Amniotic stem cell (primary cell): ENCODE results near the gene UBE2Q1.

Experiments used
- DNase-seq: peaks from one replicate; lab custom pipeline; 2025; lab: John Stamatoyannopoulos, UW

Gene UBE2Q1

DNA sequence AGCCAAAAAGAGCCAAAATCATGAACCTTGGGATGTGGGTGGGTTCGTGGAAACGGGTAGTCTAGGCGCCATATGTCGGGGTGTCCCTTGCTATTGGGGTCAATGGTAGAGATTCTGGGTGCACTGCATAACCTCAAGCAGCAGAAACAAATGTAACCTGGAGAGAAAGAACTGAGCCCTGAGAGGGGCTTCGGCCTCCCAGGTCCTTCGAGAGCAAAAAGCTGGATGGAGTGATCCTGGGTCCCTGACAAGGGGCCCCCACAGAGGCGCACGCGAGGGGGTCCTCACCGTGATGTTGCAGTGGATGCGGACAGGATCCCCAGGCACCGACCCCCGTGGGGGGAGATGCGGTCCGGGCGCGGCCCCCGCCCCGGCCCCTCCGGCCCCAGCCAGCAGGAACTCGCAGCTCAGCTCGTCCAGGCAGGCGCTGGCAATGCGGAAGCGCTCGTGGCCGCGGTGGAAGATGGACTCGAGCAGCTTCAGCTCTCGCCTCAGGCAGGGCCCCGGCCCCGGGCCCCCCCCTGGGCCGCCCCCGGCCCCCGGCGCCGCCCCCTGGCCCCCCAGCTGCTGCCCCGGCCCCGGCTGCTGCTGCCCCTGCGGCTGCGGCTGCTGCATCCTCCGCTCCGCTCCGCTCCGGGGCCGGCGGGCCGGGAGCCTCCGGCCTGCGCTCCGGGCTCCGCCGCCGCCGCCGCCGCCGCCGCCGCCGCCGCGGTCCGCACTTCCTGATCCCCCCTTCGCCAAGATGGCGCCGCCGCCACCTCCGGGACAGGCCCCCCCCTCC, at the start of gene UBE2Q1:
Gene UBE2Q1, minus strand, starts transcription at position 724 of the 781 bp plus-strand sequence. Its CDS starts 109 bp downstream, at position 615.
- no peak for DNase-seq

DNA sequence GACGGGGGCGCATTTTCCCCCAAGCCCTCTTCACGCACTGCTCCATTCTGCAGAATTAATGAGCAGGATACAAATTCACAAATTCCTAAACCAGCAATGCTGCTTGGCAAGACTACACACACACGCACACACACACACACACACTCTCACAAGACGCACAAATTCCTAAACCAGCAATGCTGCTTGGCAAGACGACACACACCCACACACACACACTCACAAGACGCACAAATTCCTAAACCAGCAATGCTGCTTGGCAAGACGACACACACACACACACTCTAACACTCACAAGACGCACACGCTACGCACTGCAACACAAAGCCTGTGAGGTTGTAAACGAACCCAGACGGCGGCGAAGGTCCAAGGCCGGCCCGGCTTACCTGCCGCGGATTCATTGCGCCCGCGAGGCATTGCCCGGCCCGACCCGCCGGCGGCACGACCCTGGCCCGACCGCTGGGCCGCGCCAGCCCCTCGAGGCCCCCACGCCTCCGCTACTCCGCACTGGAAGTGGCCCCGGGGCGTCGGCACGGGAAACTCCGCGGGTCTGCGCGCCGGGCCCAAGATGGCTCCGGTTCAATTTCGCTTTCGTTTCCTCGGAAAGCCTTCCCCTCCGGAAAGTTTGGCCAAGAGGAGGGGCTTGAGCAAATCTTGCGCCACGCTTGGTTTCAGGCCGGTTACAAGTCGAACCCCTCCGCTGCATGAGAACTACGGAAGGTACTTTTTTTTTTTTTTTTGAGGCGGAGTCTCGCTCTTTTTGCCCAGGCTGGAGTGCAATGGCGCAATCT, 49.3 kb upstream of the UBE2Q1 start, which contains the start of gene ADAR:
Gene ADAR, minus strand, starts transcription at position 578 of the 788 bp plus-strand sequence. Its CDS starts 180 bp downstream, at position 398.
- peak; percentile 92 for DNase-seq

DNA sequence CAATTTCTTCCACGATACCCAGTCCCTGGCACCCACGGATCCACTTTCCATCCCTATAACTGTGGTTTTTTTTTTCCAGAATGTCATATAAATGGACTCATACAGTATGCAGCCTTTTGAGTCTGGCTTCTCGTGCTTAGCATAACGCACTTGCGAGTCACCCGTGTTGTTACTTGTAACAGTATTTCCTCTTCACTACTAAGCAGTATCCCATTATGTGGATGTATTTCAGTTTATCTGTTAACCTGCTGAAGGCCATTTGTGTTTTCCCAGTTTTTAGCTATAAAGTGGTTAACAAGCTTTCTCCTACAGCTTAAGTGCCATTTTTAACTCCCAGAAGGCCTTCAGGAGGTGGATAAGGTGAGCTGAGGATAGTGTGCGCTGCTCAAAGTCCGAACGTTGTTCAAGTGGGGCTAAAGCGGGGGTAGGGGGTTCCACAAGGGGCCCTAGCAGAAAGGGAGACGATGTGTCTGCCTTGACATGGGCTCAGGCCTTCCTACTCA, 48.7 kb upstream of the UBE2Q1 start:
- no peak for DNase-seq

DNA sequence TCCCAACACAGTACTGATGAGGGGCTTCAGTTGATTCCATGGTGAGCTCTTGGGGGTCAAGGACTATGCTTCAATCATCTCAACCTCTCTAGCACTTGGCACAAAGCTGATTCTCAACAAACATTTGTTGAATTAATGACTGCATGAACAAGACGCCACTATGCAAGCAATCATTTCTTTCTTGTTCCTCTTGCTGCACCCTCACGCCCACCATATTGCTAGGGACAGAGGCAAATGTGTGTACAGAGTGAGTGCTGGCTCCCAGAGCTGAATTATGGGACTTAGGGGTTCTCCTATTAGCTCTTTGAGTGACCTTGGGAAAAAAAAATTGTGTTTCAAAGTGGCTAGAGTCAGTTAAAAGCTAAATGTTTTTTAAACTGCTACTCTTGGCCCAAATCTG, 47.1 kb upstream of the UBE2Q1 start:
- DNase-seq, result no peak

DNA sequence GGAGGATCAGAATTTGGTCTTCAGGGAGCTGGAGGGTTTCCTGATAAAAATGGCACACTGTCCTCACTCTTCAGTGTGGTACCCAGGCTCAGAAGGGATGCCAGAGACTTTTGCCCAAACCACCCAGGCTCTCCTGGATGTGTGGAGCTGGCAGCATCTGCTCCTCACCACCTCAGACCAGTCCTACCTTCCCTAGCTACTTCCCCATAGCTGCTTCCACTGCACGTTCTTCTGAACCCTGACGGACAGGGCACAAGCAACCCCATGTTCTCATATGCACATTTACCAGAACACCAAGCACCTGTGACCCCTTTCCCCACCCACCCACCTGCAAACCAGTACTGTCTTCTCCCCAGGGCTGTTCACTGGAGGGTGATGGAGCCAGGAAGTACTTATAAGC, 44.9 kb upstream of the UBE2Q1 start:
- DNase-seq, result no peak

DNA sequence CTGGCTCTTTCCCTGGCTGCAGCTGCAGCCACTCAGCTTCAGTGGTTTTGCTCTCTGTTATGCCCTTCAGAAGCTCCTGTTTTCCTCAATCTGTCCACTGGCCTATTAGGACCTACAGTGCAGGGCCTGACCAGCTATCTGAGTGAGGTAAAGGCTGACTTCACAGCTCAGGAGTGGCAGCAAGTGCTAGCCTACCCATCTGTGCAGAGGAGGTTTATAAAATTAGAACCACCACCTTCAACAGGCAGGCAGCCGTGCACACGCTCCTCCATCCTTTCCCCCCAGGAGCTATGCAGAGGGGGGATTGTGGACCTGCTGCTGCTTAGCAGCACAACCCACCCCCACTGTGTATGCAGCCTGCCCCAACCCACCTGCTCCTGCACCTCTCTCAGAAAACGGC, 41.2 kb upstream of the UBE2Q1 start:
- no peak for DNase-seq

DNA sequence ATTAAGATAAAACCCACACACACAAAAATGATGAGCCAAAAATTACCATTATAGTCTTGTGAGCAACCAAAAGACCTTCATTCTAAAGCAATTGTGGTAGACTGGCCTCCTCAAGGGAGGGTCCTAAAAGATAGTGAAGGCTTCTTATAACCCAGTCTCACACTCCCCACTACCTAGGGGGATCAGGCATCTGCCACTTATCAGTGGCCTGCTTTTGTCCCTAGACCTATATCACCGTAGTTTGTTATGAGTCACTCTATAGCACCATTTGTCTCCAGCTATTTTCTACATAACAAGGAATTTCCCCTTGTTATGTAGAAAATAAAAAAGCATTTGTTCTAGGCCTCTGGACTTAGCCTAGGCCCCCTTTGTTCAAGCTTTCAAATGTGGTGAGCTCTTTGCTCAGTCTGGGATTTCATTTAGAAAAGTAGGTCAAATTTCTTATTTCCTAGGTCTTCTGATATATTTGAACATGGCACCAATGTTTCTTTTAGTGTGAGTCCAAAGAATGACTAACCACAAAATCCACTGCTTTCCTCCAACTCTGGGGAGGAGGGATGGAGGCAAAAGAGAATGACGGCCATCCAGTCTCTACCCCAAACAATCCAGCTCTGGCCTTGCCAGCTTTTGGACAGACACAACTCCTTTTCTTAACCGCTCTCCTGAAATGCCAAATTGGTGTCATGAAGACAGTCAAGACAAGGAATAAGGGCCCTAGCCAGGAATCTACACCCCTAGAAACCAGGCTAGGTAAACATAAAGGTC, 40.6 kb upstream of the UBE2Q1 start:
- no peak for DNase-seq

DNA sequence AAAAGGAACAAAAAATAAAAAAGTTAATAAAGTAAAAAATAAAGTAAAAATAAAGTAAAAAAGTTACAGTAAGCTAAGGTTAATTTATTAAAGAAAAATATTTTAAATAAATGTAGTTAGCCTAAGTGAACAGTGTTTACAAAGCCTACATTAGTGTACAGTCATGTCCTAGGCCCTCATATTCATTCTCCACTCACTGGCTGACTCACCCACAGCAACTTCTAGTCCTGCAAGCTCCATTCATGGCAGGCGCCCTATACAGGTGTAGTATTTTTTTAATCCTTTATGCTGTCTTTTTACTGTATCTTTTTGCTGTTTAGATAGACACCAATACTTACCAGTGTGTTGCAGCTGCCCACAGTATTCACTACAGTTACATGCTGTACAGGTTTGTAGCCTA, 37.2 kb upstream of the UBE2Q1 start:
- DNase-seq, result no peak

DNA sequence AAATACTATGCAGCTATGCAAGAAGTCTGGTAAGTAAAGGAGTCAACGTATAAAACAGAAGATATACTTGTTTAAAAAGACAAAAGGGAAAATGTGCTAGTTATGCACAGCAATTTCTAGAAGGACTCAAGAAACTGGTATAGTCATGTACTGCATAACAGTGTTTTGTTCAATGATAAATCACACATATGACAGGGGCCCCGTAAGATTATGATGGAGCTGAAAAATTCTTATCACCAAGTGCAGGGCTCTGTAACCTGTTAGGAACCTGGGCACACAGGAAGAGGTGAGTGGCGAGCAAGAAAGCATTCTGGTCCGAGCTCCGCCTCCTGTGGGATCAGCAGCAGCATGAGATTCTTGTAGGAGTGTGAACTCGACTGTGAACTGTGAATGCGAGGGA, 36.3 kb upstream of the UBE2Q1 start:
- DNase-seq, result no peak

DNA sequence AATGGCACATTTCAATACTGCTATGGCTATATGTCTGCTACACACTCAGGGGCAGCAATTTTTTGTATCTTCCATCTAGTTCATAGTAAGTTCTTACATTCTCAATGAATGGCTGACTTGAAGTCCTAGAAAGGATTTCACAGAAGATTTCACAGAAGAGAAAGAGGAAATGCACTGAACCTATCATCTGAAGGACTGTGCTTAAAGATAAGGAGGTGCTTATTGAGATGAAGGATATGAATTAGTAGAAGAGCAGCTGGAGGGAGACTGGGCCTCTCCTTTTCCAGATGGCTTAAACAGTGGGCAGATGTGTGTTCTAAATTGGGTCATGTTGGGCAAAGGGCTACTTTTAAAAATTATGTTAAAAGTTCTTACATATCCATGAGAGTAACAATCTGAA, 34.9 kb upstream of the UBE2Q1 start:
- DNase-seq, result no peak

DNA sequence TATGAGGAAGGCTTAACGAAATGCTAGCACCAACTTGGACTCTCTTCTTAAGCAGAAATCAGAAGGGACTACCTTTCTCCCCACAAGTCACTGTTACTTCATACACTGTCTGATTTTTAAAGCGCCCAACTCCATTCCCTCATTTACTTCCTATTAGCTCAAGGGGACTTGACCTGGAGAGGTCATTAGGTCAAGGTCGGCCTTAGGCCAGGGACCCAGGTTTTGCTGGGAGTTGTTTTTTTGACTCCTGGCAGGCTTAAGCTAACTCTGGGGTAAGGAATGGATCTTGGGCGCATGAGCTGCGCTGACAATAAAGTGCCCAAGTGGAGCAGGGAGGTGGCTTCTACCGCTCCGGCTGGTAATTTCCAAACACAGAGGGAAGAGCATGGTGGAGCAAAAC, 32.7 kb upstream of the UBE2Q1 start:
- DNase-seq, result no peak

DNA sequence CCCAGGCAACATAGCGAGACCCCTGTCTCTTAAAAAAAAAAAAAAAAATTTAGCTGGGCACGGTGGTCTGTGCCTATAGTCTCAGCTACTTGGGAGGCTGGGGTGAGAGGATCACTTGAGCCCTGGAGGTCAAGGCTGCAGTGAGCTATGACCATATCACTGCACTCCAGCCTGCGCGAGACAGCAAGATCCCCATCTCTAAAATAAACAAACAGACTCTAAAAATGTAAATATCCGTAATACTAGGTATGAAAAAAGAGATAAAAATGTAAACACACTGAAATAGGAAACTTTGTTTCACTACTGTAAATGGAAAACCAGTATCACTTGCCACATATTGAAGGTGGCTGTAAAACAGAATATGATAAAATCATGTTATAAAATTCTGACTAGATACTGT, 32.3 kb upstream of the UBE2Q1 start:
- DNase-seq, result no peak

DNA sequence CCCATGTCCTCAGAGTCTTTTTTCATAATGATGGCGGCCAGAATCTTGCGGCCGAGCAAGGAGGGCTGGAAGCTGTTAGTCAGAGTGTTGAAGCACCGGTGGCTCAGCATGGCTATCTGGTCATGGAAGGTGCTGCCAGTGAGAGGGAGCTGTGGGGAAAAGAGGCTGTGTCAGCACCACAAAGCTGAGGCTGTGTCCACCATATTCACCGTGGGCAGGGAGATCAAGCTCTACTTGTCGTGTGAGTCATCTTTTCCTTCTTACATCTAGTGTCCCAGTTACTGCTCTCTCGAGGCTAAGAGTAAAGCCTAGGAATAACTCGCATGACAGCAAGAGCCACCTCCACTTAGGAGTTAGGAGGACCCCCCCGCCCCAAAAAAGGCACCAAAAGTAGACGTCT, 31.3 kb upstream of the UBE2Q1 start:
- DNase-seq, result no peak

DNA sequence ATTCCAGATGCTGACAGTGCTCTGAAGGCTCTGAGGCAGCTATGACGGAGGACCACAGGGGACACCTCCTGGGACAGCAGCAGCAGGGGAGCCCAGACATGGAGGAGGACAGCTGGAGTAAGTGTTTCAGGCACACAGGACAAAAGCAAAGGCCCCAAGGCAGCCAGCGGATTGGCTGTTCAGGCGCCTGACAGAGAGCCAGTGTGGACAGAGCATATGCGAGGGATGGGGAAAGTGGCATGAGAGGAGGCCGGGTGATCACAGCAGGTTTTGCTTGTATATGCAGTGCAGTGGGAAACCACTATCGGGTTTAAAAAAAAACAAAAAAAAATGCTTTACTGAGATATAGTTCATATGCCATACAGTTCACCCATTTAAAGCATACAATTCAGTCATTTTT, 28.2 kb upstream of the UBE2Q1 start:
- DNase-seq, result no peak

DNA sequence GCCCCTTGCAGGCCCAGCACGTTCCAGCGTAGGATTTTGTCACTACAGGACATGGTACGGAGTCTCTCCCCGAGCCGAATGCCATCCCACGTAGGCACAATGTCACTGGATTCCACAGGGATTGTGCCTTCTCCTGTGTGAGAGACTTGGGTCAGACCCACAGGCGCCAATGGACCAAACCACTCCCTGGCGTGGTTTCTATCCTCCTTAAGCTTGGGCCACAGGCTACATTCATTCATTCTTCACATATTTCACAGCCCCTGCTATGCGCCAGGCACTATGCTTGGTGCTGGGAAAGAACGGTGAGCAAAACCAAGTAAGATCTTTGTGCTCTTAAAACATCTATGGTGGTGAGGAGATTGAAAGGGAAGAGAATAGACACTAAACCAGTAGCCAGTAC, 27.8 kb upstream of the UBE2Q1 start:
- DNase-seq, result no peak

DNA sequence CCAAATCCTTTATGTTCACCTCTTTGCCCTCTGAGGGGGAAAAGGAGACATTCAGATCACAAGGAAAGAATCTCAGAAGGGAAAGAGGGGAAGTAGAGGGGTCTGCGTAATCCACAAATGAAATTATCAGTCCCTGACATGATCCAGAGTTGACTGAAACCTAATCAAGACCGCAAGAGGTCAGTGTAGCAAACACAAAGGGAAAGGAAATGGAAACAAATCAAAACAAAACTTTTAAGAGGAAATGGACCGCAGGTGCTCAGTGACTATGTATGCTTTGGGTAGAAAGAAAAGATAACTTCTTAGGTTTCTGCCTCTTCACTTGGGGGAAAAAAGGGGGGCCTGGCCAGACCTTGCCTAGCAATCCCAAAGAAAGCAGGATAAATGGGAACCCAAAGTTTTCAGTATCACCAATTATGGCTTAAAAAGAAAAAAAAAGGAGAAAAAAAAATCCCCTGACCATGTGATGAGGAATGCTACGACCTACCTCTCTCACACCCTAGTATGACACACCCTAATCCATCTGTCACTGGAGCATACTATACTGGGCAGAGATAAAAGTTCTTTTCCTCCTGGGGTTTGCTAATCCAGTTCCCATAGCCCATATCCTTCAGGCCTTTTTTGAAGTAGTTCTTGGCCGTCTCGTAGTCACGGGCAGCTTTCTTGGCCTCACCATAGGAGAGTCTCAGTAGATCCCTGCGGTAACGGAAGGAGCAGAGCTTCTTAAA, 26.0 kb upstream of the UBE2Q1 start:
- no peak for DNase-seq

DNA sequence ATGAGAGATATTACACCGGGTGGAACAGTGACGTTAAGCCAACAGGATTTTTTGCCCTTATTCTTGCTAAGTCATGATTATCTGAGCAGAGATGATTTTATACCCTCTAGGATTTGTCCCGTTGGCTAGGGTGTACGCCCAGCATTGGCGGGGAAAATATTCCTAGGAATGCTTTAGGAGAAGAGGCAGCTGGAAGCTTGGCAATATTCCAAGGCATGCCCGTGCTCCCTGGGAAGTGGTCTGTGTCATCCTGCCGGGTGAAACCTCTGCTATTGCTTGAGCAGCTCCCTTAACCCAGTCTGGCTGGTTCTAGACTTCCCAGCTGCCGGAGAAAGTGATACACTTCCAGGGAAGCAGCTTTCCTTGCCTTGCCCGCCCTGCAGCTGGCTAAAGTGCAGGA, 25.3 kb upstream of the UBE2Q1 start:
- DNase-seq, result no peak

DNA sequence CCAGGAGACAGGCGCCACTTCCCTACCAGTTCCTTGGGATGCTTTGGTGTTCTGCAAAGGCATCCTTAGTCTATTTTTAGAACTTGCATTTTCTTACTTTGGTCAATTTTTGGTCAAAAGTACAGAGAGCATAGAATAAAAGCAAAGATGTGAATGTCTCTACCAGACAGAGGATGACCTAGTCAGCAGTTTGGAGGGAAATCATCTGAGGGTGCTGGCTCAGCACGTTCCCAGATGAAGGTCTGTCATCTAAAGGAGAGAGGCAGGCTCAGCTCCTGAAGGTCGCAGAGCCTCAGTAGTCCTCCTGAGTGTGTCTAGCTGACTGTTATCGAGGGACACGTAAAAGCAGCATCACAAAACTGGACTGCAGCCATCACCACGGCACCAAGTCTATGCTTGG, 24.4 kb upstream of the UBE2Q1 start:
- DNase-seq, result no peak

DNA sequence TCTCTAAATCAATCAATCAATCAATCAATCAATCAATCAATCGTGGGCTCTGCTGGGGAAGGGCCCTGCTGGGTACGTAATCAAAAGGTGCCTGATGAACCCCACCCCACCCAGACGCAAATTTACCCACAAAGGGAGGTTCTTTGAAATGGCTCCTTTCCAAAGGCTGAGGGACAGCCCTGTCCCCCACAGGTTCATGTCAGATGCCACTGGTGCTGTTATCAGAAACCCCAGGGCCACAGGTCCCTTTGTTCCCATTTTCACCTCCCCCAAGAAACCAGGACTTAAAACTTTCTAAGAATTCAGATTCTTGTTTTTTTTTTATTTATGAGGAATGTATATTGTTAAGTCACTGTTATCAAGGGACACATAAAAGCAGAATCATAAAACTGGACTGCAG, 23.3 kb upstream of the UBE2Q1 start:
- DNase-seq, result no peak

DNA sequence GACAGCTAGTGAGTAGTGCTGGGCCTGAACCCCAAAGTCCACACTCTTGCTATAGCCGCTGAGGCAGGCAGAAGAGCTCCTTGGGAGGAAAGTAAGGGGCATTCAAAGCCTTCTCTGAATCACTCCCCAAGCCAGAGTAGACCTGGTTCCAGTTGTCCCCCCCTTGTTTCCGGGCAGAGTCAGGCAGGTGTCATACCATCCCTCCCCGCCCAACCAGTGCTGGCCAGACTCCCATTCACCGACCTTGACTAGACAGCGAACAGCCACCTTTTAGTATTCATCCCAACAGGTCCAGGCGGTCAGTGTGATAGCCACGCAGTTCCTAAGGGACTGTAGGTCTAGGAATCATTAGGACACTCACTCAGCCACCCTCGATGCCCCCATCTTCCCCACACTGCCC, 20.9 kb upstream of the UBE2Q1 start:
- DNase-seq, result no peak

DNA sequence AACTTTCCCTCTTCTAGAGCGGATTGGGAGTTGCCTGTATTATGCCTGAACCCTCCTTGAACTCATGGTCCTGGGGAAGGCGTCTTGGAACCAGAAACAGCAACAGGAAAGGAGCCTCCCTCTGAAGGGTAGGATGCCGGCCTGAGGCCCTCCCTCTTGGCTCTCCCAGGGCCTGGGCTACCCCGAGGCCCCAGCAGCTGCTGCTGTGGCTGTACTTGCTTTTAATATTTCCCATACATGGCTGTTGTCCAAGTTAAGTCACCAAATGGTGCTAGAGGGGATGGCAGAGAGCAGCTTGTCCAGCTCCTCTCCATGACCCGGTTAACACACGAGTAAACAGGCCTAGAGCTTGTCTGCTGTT, 19.6 kb upstream of the UBE2Q1 start:
- no peak for DNase-seq
